22Rv1 (cell line): ENCODE measurements around the gene STH.

Experiments
- CTCF ChIP-seq: fragments of 450-650 bp; IDR thresholded peaks from 2 replicates; pipeline ENCODE4 v1.5.1; 2017; ENCODE audit warnings: mild to moderate bottlenecking
- ZFX ChIP-seq: fragments of 450-650 bp; IDR thresholded peaks from 2 replicates; pipeline ENCODE4 v1.6.1; 2017; ENCODE audit warnings: antibody characterized with exemption, borderline replicate concordance

- no peak for TF ChIP-seq CTCF
- TF ChIP-seq ZFX: no peak
Measured at GRCh38 chr17:46030752-46031151, 31.7 kb downstream of the STH start.
